CD8-positive, alpha-beta memory T cell (primary cell): ENCODE results near the gene AGBL3. TPM values are rescaled to one million over a fixed set of nuclear protein-coding genes. Genes with fewer than 3 reads are reported as not detected.

ENCODE experiments used
- CTCF ChIA-PET: fragments of 350-600 bp; sonication (Branson Sonifier 250); formaldehyde crosslinking; loops from one replicate; lab custom pipeline; 2021; ENCODE audit warnings: antibody characterized with exemption; lab: Charles Lee
- POLR2A ChIA-PET: fragments of 350-600 bp; sonication (Branson Sonifier 250); formaldehyde crosslinking; loops from one replicate; lab custom pipeline; 2021; ENCODE audit warnings: antibody characterized with exemption; lab: Charles Lee
- DNase-seq, 5 donors: peaks; one replicate each; pipeline versions ENCODE4 v3.0.0 to v3.0.0-alpha.2; 2020 to 2022; ENCODE audit warnings: mixed read lengths in 1 of 5
- H3K27ac ChIP-seq: one replicate; pipeline ENCODE4 v1.7.0; 2013; ENCODE audit warnings: low read depth, mild to moderate bottlenecking, low read length, moderate library complexity
- H3K27me3 ChIP-seq: 2 replicates; pipeline ENCODE4 v1.7.0; 2013; ENCODE audit warnings: low read length, mild to moderate bottlenecking; ENCODE audit not compliant: insufficient read depth, poor library complexity, severe bottlenecking
- H3K36me3 ChIP-seq: 2 replicates; pipeline ENCODE4 v1.7.0; 2013; ENCODE audit warnings: mild to moderate bottlenecking, low read length, moderate library complexity; ENCODE audit not compliant: insufficient read depth
- H3K4me1 ChIP-seq: 2 replicates; pipeline ENCODE4 v1.7.0; 2013; ENCODE audit warnings: mild to moderate bottlenecking, low read length, moderate library complexity; ENCODE audit not compliant: insufficient read depth
- H3K4me3 ChIP-seq: 2 replicates; pipeline ENCODE4 v1.7.0; 2013; ENCODE audit warnings: mild to moderate bottlenecking, low read length
- H3K9me3 ChIP-seq: 2 replicates; pipeline ENCODE4 v1.7.0; 2013; ENCODE audit warnings: mild to moderate bottlenecking, low read length
- H3K27ac Mint-ChIP-seq, 8 donors: one replicate each; pipeline ENCODE4 v1.8.0; 2020 to 2021; ENCODE audit warnings: mixed read lengths in 8 of 8, mild to moderate bottlenecking in 6 of 8, inconsistent platforms in 3 of 8, moderate library complexity in 3 of 8
- H3K27me3 Mint-ChIP-seq, 2 donors: one replicate each; pipeline ENCODE4 v1.8.0; 2020 to 2021; ENCODE audit warnings: mixed read lengths in 2 of 2, mild to moderate bottlenecking in 1 of 2, moderate library complexity in 1 of 2
- H3K36me3 Mint-ChIP-seq, 3 donors: one replicate each; pipeline ENCODE4 v1.8.0; 2020 to 2021; ENCODE audit warnings: mixed read lengths in 3 of 3, inconsistent platforms in 1 of 3, mild to moderate bottlenecking in 1 of 3
- H3K4me1 Mint-ChIP-seq, 3 donors: one replicate each; pipeline ENCODE4 v1.8.0; 2020 to 2021; ENCODE audit warnings: mixed read lengths in 3 of 3, inconsistent platforms in 1 of 3, mild to moderate bottlenecking in 1 of 3
- H3K4me3 Mint-ChIP-seq, 7 donors: one replicate each; pipeline ENCODE4 v1.8.0; 2020 to 2021; ENCODE audit warnings: mixed read lengths in 7 of 7, mild to moderate bottlenecking in 6 of 7, moderate library complexity in 4 of 7, inconsistent platforms in 2 of 7
- H3K9me3 Mint-ChIP-seq, 5 donors: one replicate each; pipeline ENCODE4 v1.8.0; 2020 to 2022; ENCODE audit warnings: mixed read lengths in 5 of 5, mild to moderate bottlenecking in 3 of 5, moderate library complexity in 2 of 5, inconsistent platforms in 1 of 5
- polyA plus RNA-seq: library from polyadenylated mRNA; unstranded; fragments of 300-500 nt; fragmentation: Illumina TruSeq; gene quantifications from one replicate; pipeline ENCODE4 v1.2.3, GENCODE V29; 2021
- total RNA-seq, 2 experiments: library from RNA; stranded (reverse); gene quantifications; one replicate each; pipeline ENCODE4 v1.2.3, GENCODE V29; 2021

AGBL3 gene
- total RNA-seq, result 1 to 10 TPM; 2.5 to 3.2 TPM
- polyA plus RNA-seq, result 0.10 TPM

DNA sequence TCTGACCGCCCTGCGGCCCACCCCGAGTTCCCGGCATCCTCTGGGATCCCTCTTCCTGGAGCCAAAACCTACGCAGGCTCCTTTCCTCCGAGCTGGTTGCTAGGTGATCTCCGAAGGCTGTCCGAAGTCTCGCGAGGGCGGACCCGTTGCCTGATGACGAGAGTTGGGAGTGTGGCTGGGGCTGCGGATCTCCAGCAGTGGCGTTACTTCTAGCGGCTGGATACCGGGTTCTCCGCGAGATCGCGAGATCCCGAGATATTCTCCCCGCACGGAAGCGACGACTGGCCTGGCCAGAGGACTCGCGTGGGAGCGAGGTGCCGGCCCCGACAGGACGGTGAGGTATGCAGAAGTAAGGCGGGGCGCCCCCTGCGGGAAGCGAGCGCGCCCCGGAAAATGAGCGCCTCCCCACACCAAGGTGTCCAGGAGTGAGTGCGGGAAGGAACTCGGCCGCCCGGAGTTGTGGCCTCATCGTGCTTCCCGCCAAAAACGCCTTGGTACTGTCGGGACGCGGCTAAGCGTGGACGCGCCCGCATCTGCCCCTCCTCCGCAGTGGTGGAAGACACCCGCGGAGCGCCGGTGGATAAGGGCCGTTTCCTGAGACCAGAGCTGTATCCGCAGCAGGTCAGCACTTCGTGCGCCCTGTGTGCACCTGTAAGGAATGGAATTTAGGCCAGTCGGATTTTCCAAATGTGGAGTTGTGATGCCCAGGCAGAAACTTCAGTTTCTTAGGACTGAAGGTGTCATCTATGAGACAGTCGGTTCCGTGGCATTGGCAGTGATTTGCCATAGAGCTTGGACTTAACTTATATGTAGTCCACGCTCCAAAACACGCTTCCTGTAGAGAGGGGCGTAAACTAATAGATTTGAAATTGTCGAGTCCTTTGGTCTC is at the start of gene AGBL3:
Gene AGBL3 (plus strand): TSS at position 146 of the 889 bp plus-strand sequence. CDS start 1,426 bp downstream, outside the sequence.
- Histone ChIP-seq H3K9me3 (no peaks in the 10 kb centered on the region), H3K27me3 (no peaks in the 10 kb centered on the region), H3K4me3 (peak within 1 kb of the TSS; percentile 98), H3K27ac (peak within 1 kb of the TSS; percentile 88), H3K4me1 (peaks cover 17% of the 10 kb centered on the region), H3K36me3 (no peaks in the 10 kb centered on the region)
- peak within 1 kb of the TSS; percentile 94 to 99 (median 97) for H3K4me3 Mint-ChIP-seq
- H3K36me3 Mint-ChIP-seq, result peaks cover 0 to 19% (median 3%) of the 10 kb centered on the region in 3 donors
- H3K27ac Mint-ChIP-seq, result peak within 1 kb of the TSS; percentile 92 to 100 (median 99)
- no peaks in the 10 kb centered on the region for H3K9me3 Mint-ChIP-seq
- H3K4me1 Mint-ChIP-seq, result peaks cover 36 to 62% (median 57%) of the 10 kb centered on the region in 3 donors
- POLR2A ChIA-PET, result interaction anchor here (0.6 to 3.6 kb wide), 6 partner anchors 9 to 225 kb away, joined by 5 to 33 read pairs (median 6); partner anchors contain the start of genes CYREN, TMEM140 and WDR91
- CTCF ChIA-PET, result interaction anchor here (0.6 to 5.3 kb wide), 32 partner anchors 10 to 554 kb away, joined by 3 to 82 read pairs (median 4); partner anchors contain the start of genes CYREN, TMEM140 and WDR91
- H3K27me3 Mint-ChIP-seq, result peaks cover 0 to 3% of the 10 kb centered on the region in 2 donors
- DNase-seq, result peak; percentile 77 to 95 (median 88)

DNA sequence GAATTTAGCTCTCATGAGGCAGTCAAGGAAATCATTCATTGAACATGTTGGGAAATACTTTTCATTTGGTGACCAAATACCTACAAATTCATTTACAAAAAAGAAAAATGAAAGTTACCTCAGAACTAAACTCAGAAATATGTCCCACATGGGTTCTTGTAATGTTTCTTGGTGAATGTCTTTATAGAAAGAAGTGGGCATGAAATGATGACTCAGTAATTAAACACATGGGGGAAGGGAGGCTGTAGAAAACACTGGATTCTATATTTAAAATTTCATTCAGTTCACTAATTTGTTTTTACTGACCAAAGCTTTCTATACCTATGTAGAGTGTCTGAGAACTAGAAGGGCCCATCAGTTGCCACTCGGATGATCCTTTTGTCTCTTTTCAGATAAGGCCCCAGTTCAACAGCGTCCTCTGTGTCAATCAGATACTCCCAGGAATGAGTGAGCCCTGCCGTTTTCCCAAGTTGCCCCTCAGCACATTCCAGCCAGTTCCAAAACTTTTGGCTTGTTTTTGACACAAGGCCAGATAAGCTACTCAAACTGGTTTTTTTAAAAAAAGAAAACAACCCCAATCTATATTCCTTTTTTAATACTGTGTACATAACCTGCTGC is 49.3 kb upstream of the AGBL3 start:
- Mint-ChIP-seq H3K4me1 (peaks cover 3 to 7% (median 5%) of the 10 kb centered on the region in 3 donors), H3K27me3 (peaks cover 4 to 9% of the 10 kb centered on the region in 2 donors), H3K9me3 (no peaks in the 10 kb centered on the region), H3K27ac (no peak overlapping the region), H3K36me3 (no peaks in the 10 kb centered on the region), H3K4me3 (no peak overlapping the region)
- H3K36me3 ChIP-seq, result no peaks in the 10 kb centered on the region
- ChIA-PET POLR2A (no interaction called here), CTCF (no interaction called here)
- H3K4me3 ChIP-seq, result no peak overlapping the region
- H3K4me1 ChIP-seq, result no peaks in the 10 kb centered on the region
- H3K27ac ChIP-seq, result no peak overlapping the region
- no peaks in the 10 kb centered on the region for H3K9me3 ChIP-seq
- DNase-seq, result no peak
- H3K27me3 ChIP-seq, result no peaks in the 10 kb centered on the region

DNA sequence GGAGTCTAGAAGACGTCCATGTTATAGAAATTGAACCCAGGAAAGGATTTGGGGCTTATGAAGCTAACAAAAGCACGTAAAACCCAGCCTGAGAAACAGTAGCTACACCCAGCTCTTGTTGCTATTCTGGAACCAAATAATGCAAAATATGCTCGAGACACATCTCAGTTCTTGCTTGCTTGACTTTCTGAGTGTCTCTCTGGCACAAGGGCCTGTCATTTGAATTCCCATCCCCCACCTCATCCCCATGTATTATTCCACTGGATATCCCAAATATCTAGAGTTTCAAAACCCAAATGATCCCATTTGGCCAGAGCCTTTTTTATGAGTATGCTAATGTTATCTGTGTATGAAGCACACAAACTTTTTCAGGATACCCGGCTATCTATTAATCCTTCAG is 48.2 kb upstream of the AGBL3 start:
- Mint-ChIP-seq H3K27ac (no peak overlapping the region), H3K9me3 (no peaks in the 10 kb centered on the region), H3K27me3 (peaks cover 0 to 8% of the 10 kb centered on the region in 2 donors), H3K36me3 (no peaks in the 10 kb centered on the region), H3K4me3 (no peak overlapping the region), H3K4me1 (peaks cover under 1 to 3% (median 1%) of the 10 kb centered on the region in 3 donors)
- Histone ChIP-seq H3K27me3 (no peaks in the 10 kb centered on the region), H3K27ac (no peak overlapping the region), H3K36me3 (no peaks in the 10 kb centered on the region), H3K4me1 (no peaks in the 10 kb centered on the region), H3K4me3 (no peak overlapping the region), H3K9me3 (no peaks in the 10 kb centered on the region)
- POLR2A ChIA-PET, result no interaction called here
- CTCF ChIA-PET, result no interaction called here
- DNase-seq, result no peak

DNA sequence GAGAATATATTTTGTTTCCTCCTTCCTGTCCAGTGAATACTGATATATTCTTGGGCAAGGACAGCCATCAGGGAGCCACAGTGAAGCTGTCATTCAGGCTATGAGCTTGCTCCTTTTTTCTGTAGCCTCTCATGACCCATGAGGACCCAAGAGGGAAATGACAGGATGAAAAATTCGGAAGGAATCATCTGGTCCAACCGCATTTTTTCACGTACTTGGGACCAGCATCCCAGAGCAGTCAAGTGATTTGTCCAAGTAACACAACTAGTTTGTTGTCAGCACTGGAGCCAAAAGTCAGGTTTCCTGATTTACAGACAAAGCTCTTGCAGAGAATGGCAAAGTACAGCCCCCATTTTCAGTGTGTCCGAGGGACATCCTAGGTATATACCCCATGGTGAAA is 47.2 kb upstream of the AGBL3 start:
- Mint-ChIP-seq H3K9me3 (no peaks in the 10 kb centered on the region), H3K27ac (no peak overlapping the region), H3K4me1 (no peaks in the 10 kb centered on the region), H3K36me3 (no peaks in the 10 kb centered on the region), H3K4me3 (no peak overlapping the region), H3K27me3 (peaks cover 0 to 5% of the 10 kb centered on the region in 2 donors)
- Histone ChIP-seq H3K36me3 (no peaks in the 10 kb centered on the region), H3K4me1 (no peaks in the 10 kb centered on the region), H3K27ac (no peak overlapping the region), H3K4me3 (no peak overlapping the region), H3K27me3 (no peaks in the 10 kb centered on the region), H3K9me3 (no peaks in the 10 kb centered on the region)
- ChIA-PET CTCF (no interaction called here), POLR2A (no interaction called here)
- DNase-seq, result no peak

DNA sequence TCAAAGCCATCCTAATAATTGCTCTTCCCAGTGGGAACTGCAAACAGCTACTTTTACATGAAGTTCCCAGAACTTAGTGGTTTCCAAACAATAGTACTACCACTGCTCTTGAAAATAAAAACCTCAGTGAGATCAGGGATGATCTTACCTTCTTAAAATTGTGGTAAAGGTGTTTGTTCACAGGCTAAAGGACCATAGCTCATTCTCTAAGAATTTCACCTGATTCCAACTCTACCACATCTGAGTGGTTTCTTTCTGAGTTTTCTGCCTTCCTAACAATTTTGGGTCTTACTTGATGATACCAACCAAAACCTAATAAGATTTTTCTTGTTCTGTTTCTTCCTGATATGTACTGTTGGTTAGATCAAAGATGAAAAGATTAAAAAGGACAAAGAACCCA is 45.6 kb upstream of the AGBL3 start:
- no peak overlapping the region for H3K27ac ChIP-seq
- peaks cover 0 to 3% of the 10 kb centered on the region in 2 donors for H3K27me3 Mint-ChIP-seq
- CTCF ChIA-PET, result no interaction called here
- no peak for DNase-seq
- H3K36me3 Mint-ChIP-seq, result no peaks in the 10 kb centered on the region
- H3K27ac Mint-ChIP-seq, result no peak overlapping the region
- no peak overlapping the region for H3K4me3 ChIP-seq
- POLR2A ChIA-PET, result no interaction called here
- H3K4me1 Mint-ChIP-seq, result no peaks in the 10 kb centered on the region
- H3K27me3 ChIP-seq, result no peaks in the 10 kb centered on the region
- H3K9me3 Mint-ChIP-seq, result no peaks in the 10 kb centered on the region
- H3K36me3 ChIP-seq, result no peaks in the 10 kb centered on the region
- no peaks in the 10 kb centered on the region for H3K9me3 ChIP-seq
- H3K4me3 Mint-ChIP-seq, result no peak overlapping the region
- peaks cover 4% of the 10 kb centered on the region for H3K4me1 ChIP-seq

DNA sequence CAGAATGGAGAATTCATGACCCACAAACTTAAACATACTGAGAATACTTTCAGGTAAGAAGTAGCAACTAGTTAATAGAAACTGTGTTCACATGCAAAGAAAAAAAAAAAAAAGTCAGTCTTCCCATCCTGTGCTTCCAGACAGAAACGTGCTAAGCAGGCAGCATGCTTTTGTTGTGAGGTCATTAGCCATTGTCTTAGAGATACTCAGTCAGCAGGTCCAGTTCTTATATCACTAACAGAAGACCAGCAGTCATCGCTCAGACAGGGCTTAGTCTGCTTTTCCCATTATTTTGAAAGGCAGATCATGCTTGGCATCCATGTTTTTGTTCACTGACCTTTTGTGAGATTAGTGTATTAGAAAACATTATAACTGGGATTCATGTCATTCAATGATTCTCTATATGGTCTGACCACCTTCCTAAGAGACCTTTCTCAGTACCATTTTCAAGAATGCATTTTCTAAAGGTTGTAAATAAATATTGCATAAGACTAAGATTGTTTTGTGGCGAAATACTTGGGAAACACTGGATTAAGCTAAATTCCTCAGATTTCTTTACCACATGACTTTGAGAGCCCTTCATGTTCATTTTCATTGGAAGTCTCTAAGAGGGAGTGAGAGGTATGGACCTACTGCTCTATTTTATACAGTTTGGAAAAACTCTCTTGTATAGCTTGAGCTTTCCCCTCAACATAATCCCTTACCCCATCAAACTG is 45.0 kb upstream of the AGBL3 start:
- no peak overlapping the region for H3K4me3 Mint-ChIP-seq
- Histone ChIP-seq H3K27ac (no peak overlapping the region), H3K9me3 (no peaks in the 10 kb centered on the region), H3K36me3 (no peaks in the 10 kb centered on the region), H3K4me3 (no peak overlapping the region), H3K27me3 (no peaks in the 10 kb centered on the region), H3K4me1 (peaks cover 7% of the 10 kb centered on the region)
- H3K36me3 Mint-ChIP-seq, result no peaks in the 10 kb centered on the region
- no peak for DNase-seq
- ChIA-PET CTCF (interaction anchor here (1.5 kb wide), 1 partner anchor 8 kb away, joined by 3 read pairs; no protein-coding TSS in a partner anchor), POLR2A (no interaction called here)
- H3K27ac Mint-ChIP-seq, result no peak overlapping the region
- peaks cover 2 to 3% (median 3%) of the 10 kb centered on the region in 3 donors for H3K4me1 Mint-ChIP-seq
- H3K27me3 Mint-ChIP-seq, result peaks cover 3% of the 10 kb centered on the region in 2 donors
- H3K9me3 Mint-ChIP-seq, result no peaks in the 10 kb centered on the region

DNA sequence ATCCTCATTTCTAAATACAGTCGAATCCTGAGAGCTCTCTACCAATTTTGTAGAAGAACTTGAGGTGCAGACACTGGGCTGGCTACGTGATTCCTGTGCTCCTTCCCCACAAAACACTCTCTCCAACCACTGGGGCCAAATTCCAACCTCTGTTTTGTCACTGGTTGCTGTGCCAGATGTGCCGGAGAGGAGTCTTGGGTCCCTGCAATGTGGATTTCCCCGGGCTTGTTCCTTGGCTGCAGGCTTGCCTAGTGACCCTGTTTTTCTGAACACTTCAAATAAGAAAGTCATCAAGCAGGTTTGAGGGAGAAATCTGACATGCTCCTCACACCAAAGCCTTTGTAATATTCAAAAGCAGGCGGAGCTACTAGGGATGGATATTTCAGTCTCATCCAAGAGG is 44.4 kb upstream of the AGBL3 start:
- H3K36me3 Mint-ChIP-seq, result no peaks in the 10 kb centered on the region
- DNase-seq, result no peak
- Histone ChIP-seq H3K36me3 (no peaks in the 10 kb centered on the region), H3K27ac (no peak overlapping the region), H3K4me3 (no peak overlapping the region), H3K4me1 (peaks cover 7% of the 10 kb centered on the region), H3K9me3 (no peaks in the 10 kb centered on the region), H3K27me3 (no peaks in the 10 kb centered on the region)
- peaks cover 3 to 6% of the 10 kb centered on the region in 2 donors for H3K27me3 Mint-ChIP-seq
- peaks cover 4 to 5% (median 4%) of the 10 kb centered on the region in 3 donors for H3K4me1 Mint-ChIP-seq
- ChIA-PET POLR2A (no interaction called here), CTCF (interaction anchor here (1.5 kb wide), 1 partner anchor 9 kb away, joined by 3 read pairs; no protein-coding TSS in a partner anchor)
- no peak overlapping the region for H3K27ac Mint-ChIP-seq
- H3K9me3 Mint-ChIP-seq, result no peaks in the 10 kb centered on the region
- H3K4me3 Mint-ChIP-seq, result no peak overlapping the region
